B cell (primary cell): ENCODE data around the gene SHISAL2A. TPM values are rescaled to one million over a fixed set of nuclear protein-coding genes. Genes with fewer than 3 reads are reported as not detected.

Experiments used
- ATAC-seq: fragments of 200-7000 bp; cut with Tn5 transposase; one replicate; pipeline ENCODE4 v1.10.0; 2021; ENCODE audit warnings: low read depth, mild to moderate bottlenecking, moderate number of reproducible peaks, moderate library complexity
- CTCF ChIA-PET: fragments of 350-600 bp; sonication (Branson Sonifier 250); formaldehyde crosslinking; loops from one replicate; lab custom pipeline; 2021; ENCODE audit warnings: antibody characterized with exemption, inconsistent platforms; lab: Charles Lee
- POLR2A ChIA-PET: fragments of 350-600 bp; sonication (Branson Sonifier 250); formaldehyde crosslinking; loops from one replicate; lab custom pipeline; 2021; ENCODE audit warnings: antibody characterized with exemption; lab: Charles Lee
- DNase-seq: peaks from one replicate; pipeline ENCODE4 v3.0.0; 2013
- H2AFZ ChIP-seq: 2 replicates; pipeline ENCODE4 v1.6.1; 2012; ENCODE audit warnings: mild to moderate bottlenecking, low read depth, low read length; ENCODE audit not compliant: insufficient read depth, poor library complexity, severe bottlenecking
- H3K27ac ChIP-seq, 2 donors: 1 replicate in 1 of 2; 2 replicates in 1 of 2; pipeline ENCODE4 v1.5.1; 2012 to 2013; ENCODE audit warnings: low read length in 2 of 2, mild to moderate bottlenecking in 2 of 2, moderate library complexity in 1 of 2
- H3K27me3 ChIP-seq, 4 experiments: fragments of 200-600 bp in 1 of 4; sonication (generic) in 1 of 4; replicated peaks in 1 of 4; 1 replicate in 2 of 4; 2 replicates in 2 of 4; pipeline versions ENCODE4 v1.6.1 to v1.7.0; 2013 to 2016; ENCODE audit warnings: low read length in 3 of 4, mild to moderate bottlenecking in 2 of 4, mixed read lengths in 1 of 4, moderate library complexity in 1 of 4; ENCODE audit not compliant: insufficient read depth in 4 of 4, control insufficient read depth in 3 of 4; ENCODE audit errors: control extremely low read depth in 1 of 4
- H3K36me3 ChIP-seq, 2 experiments: replicated peaks in 1 of 2; 1 replicate in 1 of 2; 2 replicates in 1 of 2; pipeline versions ENCODE4 v1.6.1 to v1.7.1; 2013; ENCODE audit warnings: low read length in 1 of 2; ENCODE audit not compliant: insufficient read depth in 2 of 2, control insufficient read depth in 1 of 2; ENCODE audit errors: control extremely low read depth in 1 of 2, extremely low read depth in 1 of 2
- H3K4me1 ChIP-seq, 2 donors: fragments of 200-600 bp in 1 of 2; sonication (generic) in 1 of 2; 1 replicate in 1 of 2; 2 replicates in 1 of 2; pipeline versions ENCODE4 v1.5.1 to v1.6.1; 2013 to 2017; ENCODE audit warnings: low read length in 2 of 2; ENCODE audit not compliant: control insufficient read depth in 2 of 2, insufficient read depth in 2 of 2
- H3K4me2 ChIP-seq: replicated peaks from 2 replicates; pipeline ENCODE3; 2012; ENCODE audit warnings: mild to moderate bottlenecking, low read depth, low read length; ENCODE audit not compliant: poor library complexity, severe bottlenecking
- H3K4me3 ChIP-seq, 5 experiments: fragments of 200-600 bp in 1 of 5; sonication (generic) in 1 of 5; 1 replicate in 3 of 5; 2 replicates in 2 of 5; pipeline versions ENCODE4 v1.5.1 to v1.7.0; 2011 to 2016; ENCODE audit warnings: low read length in 4 of 5, mild to moderate bottlenecking in 4 of 5, low read depth in 2 of 5, control low read depth in 1 of 5, moderate library complexity in 1 of 5; ENCODE audit not compliant: insufficient read depth in 1 of 5; ENCODE audit errors: control extremely low read depth in 1 of 5, extremely low read depth in 1 of 5
- H3K79me2 ChIP-seq: fragments of 200-600 bp; sonication (generic); one replicate; pipeline ENCODE4 v1.6.0; 2016; ENCODE audit warnings: low read length; ENCODE audit not compliant: control insufficient read depth, insufficient read depth
- H3K9ac ChIP-seq: fragments of 200-600 bp; sonication (generic); 2 replicates; pipeline ENCODE4 v1.6.1; 2017; ENCODE audit warnings: mild to moderate bottlenecking, low read length, moderate library complexity
- H3K9me3 ChIP-seq, 3 donors: one replicate each; pipeline versions ENCODE4 v1.6.1 to v1.7.1; 2013; ENCODE audit warnings: low read length in 2 of 3; ENCODE audit not compliant: control insufficient read depth in 2 of 3, insufficient read depth in 1 of 3; ENCODE audit errors: control extremely low read depth in 1 of 3
- H4K20me1 ChIP-seq: 2 replicates; pipeline ENCODE4 v1.6.0; 2012; ENCODE audit warnings: mild to moderate bottlenecking, low read length; ENCODE audit not compliant: insufficient read depth, control insufficient read depth, poor library complexity, severe bottlenecking
- H3K27ac Mint-ChIP-seq: one replicate; pipeline ENCODE4 v1.8.0; 2021; ENCODE audit warnings: mixed read lengths
- H3K27me3 Mint-ChIP-seq: one replicate; pipeline ENCODE4 v1.8.0; 2021; ENCODE audit warnings: mixed read lengths
- H3K4me1 Mint-ChIP-seq: one replicate; pipeline ENCODE4 v1.8.0; 2021; ENCODE audit warnings: mixed read lengths
- H3K4me3 Mint-ChIP-seq: one replicate; pipeline ENCODE4 v1.8.0; 2021; ENCODE audit warnings: mixed read lengths
- H3K9me3 Mint-ChIP-seq: one replicate; pipeline ENCODE4 v1.8.0; 2022; ENCODE audit warnings: mixed read lengths; ENCODE audit not compliant: insufficient read depth
- EZH2 ChIP-seq: IDR thresholded peaks from 2 replicates; pipeline ENCODE4 v1.6.1; 2012; ENCODE audit warnings: borderline replicate concordance, low read depth, mild to moderate bottlenecking, moderate library complexity, low read length; ENCODE audit not compliant: insufficient read depth, poor library complexity, severe bottlenecking
- WGBS: methylation state at CpG from one replicate; pipeline ENCODE4 v1.1.5; 2013; ENCODE audit warnings: missing lambda C conversion rate; ENCODE audit not compliant: insufficient coverage; 5-methylcytosine and 5-hydroxymethylcytosine counted together
- intact Hi-C: fragments of 100-400 bp; cut with micrococcal nuclease; formaldehyde crosslinking; loops from one replicate; pipeline ENCODE4 v1.10.0; 2022
- polyA plus RNA-seq: library from polyadenylated mRNA; depleted of rRNA; stranded (reverse); fragments of >200 nt; gene quantifications from 2 replicates; pipeline ENCODE4 v1.2.3, GENCODE V29; 2012
- total RNA-seq, 2 donors: library from RNA; stranded (reverse); fragments of 120-200 nt in 1 of 2; gene quantifications; 1 replicate in 1 of 2; 2 replicates in 1 of 2; pipeline versions ENCODE4 v1.2.3 to v1.2.4, GENCODE V29; 2013 to 2022
- TF ChIP-seq, protein P1 (sequence below): fragments of 200-600 bp; IDR thresholded peaks from one replicate; pipeline ENCODE4 v1.8.0; 2022; ENCODE audit warnings: antibody characterized with exemption, mild to moderate bottlenecking

The SHISAL2A gene
- total and polyA plus RNA-seq, 2 donors (not counting 1 experiment from before 2014, with no cell fraction given): 63.3 to 91.0 TPM

DNA sequence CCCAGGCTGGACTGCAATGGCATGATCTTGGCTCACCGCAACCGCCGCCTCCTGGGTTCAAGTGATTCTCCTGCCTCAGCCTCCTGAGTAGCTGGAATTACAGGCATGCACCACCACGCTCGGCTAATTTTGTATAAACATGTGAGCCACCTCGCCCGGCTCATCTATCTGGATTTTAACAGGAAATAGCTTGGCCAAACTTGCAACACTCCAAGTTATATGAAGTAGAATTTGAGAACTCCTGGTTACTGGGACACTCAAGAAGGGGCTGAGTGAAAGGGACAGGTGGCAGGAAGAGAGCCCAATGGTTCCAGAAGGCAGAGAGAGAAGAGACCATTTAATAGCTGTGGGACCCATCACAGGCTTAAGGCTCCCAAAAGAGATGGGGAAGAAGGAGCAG is 33.7 kb upstream of the SHISAL2A start:
- peaks cover 46% of the 10 kb centered on the region for H3K79me2 ChIP-seq
- no peak for TF ChIP-seq EZH2
- TF ChIP-seq, protein P1, sequence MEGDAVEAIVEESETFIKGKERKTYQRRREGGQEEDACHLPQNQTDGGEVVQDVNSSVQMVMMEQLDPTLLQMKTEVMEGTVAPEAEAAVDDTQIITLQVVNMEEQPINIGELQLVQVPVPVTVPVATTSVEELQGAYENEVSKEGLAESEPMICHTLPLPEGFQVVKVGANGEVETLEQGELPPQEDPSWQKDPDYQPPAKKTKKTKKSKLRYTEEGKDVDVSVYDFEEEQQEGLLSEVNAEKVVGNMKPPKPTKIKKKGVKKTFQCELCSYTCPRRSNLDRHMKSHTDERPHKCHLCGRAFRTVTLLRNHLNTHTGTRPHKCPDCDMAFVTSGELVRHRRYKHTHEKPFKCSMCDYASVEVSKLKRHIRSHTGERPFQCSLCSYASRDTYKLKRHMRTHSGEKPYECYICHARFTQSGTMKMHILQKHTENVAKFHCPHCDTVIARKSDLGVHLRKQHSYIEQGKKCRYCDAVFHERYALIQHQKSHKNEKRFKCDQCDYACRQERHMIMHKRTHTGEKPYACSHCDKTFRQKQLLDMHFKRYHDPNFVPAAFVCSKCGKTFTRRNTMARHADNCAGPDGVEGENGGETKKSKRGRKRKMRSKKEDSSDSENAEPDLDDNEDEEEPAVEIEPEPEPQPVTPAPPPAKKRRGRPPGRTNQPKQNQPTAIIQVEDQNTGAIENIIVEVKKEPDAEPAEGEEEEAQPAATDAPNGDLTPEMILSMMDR: no peak
- ATAC-seq (no peak), DNase-seq (no peak)
- no peak overlapping the region for H2AFZ ChIP-seq
- H3K4me1 Mint-ChIP-seq: peaks cover 32% of the 10 kb centered on the region
- H3K27me3 ChIP-seq: no peaks in the 10 kb centered on the region
- H4K20me1 ChIP-seq: no peaks in the 10 kb centered on the region
- intact Hi-C loops: no loop called here
- H3K36me3 ChIP-seq: no peaks in the 10 kb centered on the region
- no peak overlapping the region for H3K4me3 Mint-ChIP-seq
- no peak overlapping the region for H3K9ac ChIP-seq
- H3K27ac ChIP-seq: no peak overlapping the region
- ChIA-PET POLR2A (interaction anchor here (0.6 kb wide), 1 partner anchor 35 kb away, joined by 3 read pairs; no protein-coding TSS in a partner anchor), CTCF (interaction anchor here (0.6 kb wide), 1 partner anchor 29 kb away, joined by 3 read pairs; no protein-coding TSS in a partner anchor)
- H3K4me2 ChIP-seq: no peak overlapping the region
- no peaks in the 10 kb centered on the region for H3K27me3 Mint-ChIP-seq
- H3K9me3 ChIP-seq: no peaks in the 10 kb centered on the region
- H3K9me3 Mint-ChIP-seq: no peaks in the 10 kb centered on the region
- 99% methylated on average over 6 of the region's 7 CpGs for WGBS
- H3K27ac Mint-ChIP-seq: no peak overlapping the region
- H3K4me1 ChIP-seq: peaks cover 24 to 28% of the 10 kb centered on the region in 2 donors
- no peak overlapping the region for H3K4me3 ChIP-seq

GRCh38 chr1:52600533-52601179 is 32.3 kb upstream of the SHISAL2A start:
- Histone ChIP-seq H3K9me3 (no peaks in the 10 kb centered on the region), H3K4me2 (no peak overlapping the region), H3K27ac (no peak overlapping the region), H3K4me3 (no peak overlapping the region), H3K4me1 (peaks cover 34 to 42% of the 10 kb centered on the region in 2 donors), H2AFZ (no peak overlapping the region), H3K9ac (no peak overlapping the region), H3K79me2 (peaks cover 53% of the 10 kb centered on the region), H3K27me3 (no peaks in the 10 kb centered on the region), H3K36me3 (peaks cover 0 to 3% of the 10 kb centered on the region in 2 experiments), H4K20me1 (no peaks in the 10 kb centered on the region)
- ChIA-PET CTCF (no interaction called here), POLR2A (interaction anchor here (1.3 to 2.3 kb wide), 2 partner anchors 31 to 47 kb away, joined by 7 to 16 read pairs; partner anchors contain the start of gene TUT4)
- Mint-ChIP-seq H3K27ac (peak overlapping the region; percentile 17), H3K27me3 (no peaks in the 10 kb centered on the region), H3K4me3 (peak overlapping the region; percentile 26), H3K4me1 (peaks cover 38% of the 10 kb centered on the region), H3K9me3 (no peaks in the 10 kb centered on the region)
- DNase-seq (no peak), ATAC-seq (no peak)
- no peak for TF ChIP-seq EZH2
- TF ChIP-seq, protein P1: no peak
- intact Hi-C loops: loop anchor here (5.0 kb wide), 2 partner anchors 67 to 87 kb away; no protein-coding TSS in a partner anchor
- WGBS: 99% methylated on average over 8 of the region's 8 CpGs
